HCT116 (cell line): ENCODE data around the gene IGSF9B. TPM values are rescaled to one million over a fixed set of nuclear protein-coding genes. Genes with fewer than 3 reads are reported as not detected.

Experiments
- ATAC-seq: fragments of 200-7000 bp; cut with Tn5 transposase; 2 replicates; pipeline ENCODE4 v1.9.1; 2020; ENCODE audit warnings: mild to moderate bottlenecking, moderate library complexity
- BruUV-seq: library from RNA; stranded (reverse); fragments of 400-500 nt; replicated peaks from 2 replicates; lab custom pipeline; 2021; lab: Mats Ljungman, UMichigan
- CTCF ChIA-PET: fragments of 300-600 bp; sonication (Branson Sonifier 250); formaldehyde crosslinking; loops from one replicate; lab custom pipeline; 2021; ENCODE audit warnings: antibody characterized with exemption; lab: Charles Lee
- POLR2A ChIA-PET: fragments of 300-600, 350-600 bp; sonication (Branson Sonifier 250); formaldehyde crosslinking; loops from one replicate; lab custom pipeline; 2021; ENCODE audit warnings: antibody characterized with exemption; lab: Charles Lee
- RAD21 ChIA-PET, 2 experiments: fragments of 300-600 bp; sonication (Branson Sonifier 250); formaldehyde crosslinking; loops; one replicate each; lab custom pipeline; 2023; ENCODE audit warnings: low total read pairs in 2 of 2; ENCODE audit not compliant: uncharacterized antibody in 2 of 2, unreplicated experiment in 2 of 2, low non-redundant PET in 1 of 2; lab: Charles Lee
- DNase-seq: peaks from one replicate; pipeline ENCODE4 v3.0.0-alpha.2; 2010; ENCODE audit warnings: low read depth, low spot score
- H2AFZ ChIP-seq: fragments of 200-600 bp; shearing (Covaris generic), sonication (generic); 2 replicates; pipeline ENCODE4 v1.6.1; 2017; ENCODE audit warnings: low read depth, mixed run types, mixed read lengths, antibody characterized with exemption, low read length; ENCODE audit not compliant: poor library complexity, severe bottlenecking
- H3K27ac ChIP-seq: 2 replicates; pipeline ENCODE4 v1.5.1; 2012; ENCODE audit warnings: low read depth, low read length
- H3K27me3 ChIP-seq: fragments of 200-600 bp; sonication (generic); 2 replicates; pipeline ENCODE4 v1.6.1; 2016; ENCODE audit warnings: mixed run types, low read length, mixed read lengths; ENCODE audit not compliant: insufficient read depth
- H3K36me3 ChIP-seq, 2 experiments: fragments of 200-500 bp in 1 of 2; fragments of 200-600 bp in 1 of 2; sonication (Bioruptor generic) in 1 of 2; sonication (generic) in 1 of 2; 2 replicates each; pipeline versions ENCODE4 v1.5.1 to v1.6.1; 2014 to 2016; ENCODE audit warnings: low read length in 2 of 2, inconsistent platforms in 1 of 2, mixed read lengths in 1 of 2, mixed run types in 1 of 2; ENCODE audit not compliant: insufficient read depth in 2 of 2, control insufficient read depth in 1 of 2
- H3K4me1 ChIP-seq, 2 experiments: fragments of 200-600 bp in 1 of 2; sonication (generic) in 1 of 2; 2 replicates each; pipeline versions ENCODE4 v1.5.1 to v1.6.1; 2012 to 2017; ENCODE audit warnings: low read length in 2 of 2, inconsistent platforms in 1 of 2, mild to moderate bottlenecking in 1 of 2, mixed read lengths in 1 of 2, mixed run types in 1 of 2, moderate library complexity in 1 of 2; ENCODE audit not compliant: insufficient read depth in 2 of 2, control insufficient read depth in 1 of 2
- H3K4me2 ChIP-seq: fragments of 200-600 bp; sonication (generic); 2 replicates; pipeline ENCODE4 v1.6.1; 2017; ENCODE audit warnings: mixed run types, low read length, mixed read lengths
- H3K4me3 ChIP-seq, 2 experiments: fragments of 200-600 bp in 1 of 2; sonication (generic) in 1 of 2; replicated peaks in 1 of 2; 2 replicates each; pipeline ENCODE4 v1.5.1; 2011 to 2016; ENCODE audit warnings: low read length in 2 of 2, control low read depth in 1 of 2, low read depth in 1 of 2, mild to moderate bottlenecking in 1 of 2, mixed read lengths in 1 of 2, mixed run types in 1 of 2
- H3K79me2 ChIP-seq: fragments of 200-600 bp; sonication (generic); 2 replicates; pipeline ENCODE4 v1.6.1; 2017; ENCODE audit warnings: mild to moderate bottlenecking, mixed run types, low read length, moderate library complexity, mixed read lengths; ENCODE audit not compliant: insufficient read depth
- H3K9ac ChIP-seq: fragments of 200-600 bp; sonication (generic); 2 replicates; pipeline ENCODE4 v1.6.1; 2016; ENCODE audit warnings: low read length, mixed read lengths
- H3K9me2 ChIP-seq: fragments of 200-600 bp; sonication (generic), shearing (Covaris generic); 2 replicates; pipeline ENCODE4 v1.6.1; 2017; ENCODE audit warnings: mixed run types, mild to moderate bottlenecking, moderate library complexity; ENCODE audit not compliant: insufficient read depth
- H3K9me3 ChIP-seq, 2 experiments: fragments of 200-500 bp in 1 of 2; fragments of 200-600 bp in 1 of 2; sonication (Bioruptor generic) in 1 of 2; sonication (generic) in 1 of 2; 2 replicates each; pipeline ENCODE4 v1.6.1; 2014 to 2017; ENCODE audit warnings: low read length in 2 of 2, mixed read lengths in 2 of 2, inconsistent platforms in 1 of 2, low read depth in 1 of 2, mild to moderate bottlenecking in 1 of 2, mixed run types in 1 of 2, moderate library complexity in 1 of 2; ENCODE audit not compliant: control insufficient read depth in 1 of 2, insufficient read depth in 1 of 2
- H4K20me1 ChIP-seq: fragments of 200-600 bp; sonication (generic), shearing (Covaris generic); 2 replicates; pipeline ENCODE4 v1.6.1; 2017; ENCODE audit warnings: mixed run types, mild to moderate bottlenecking, moderate library complexity; ENCODE audit not compliant: insufficient read depth
- CBX3 ChIP-seq: IDR thresholded peaks from 2 replicates; pipeline ENCODE4 v1.6.1; 2012; ENCODE audit warnings: low read depth
- CEBPB ChIP-seq: IDR thresholded peaks from 2 replicates; pipeline ENCODE4 v1.6.1; 2012; ENCODE audit warnings: low read depth
- EGR1 ChIP-seq: IDR thresholded peaks from 2 replicates; pipeline ENCODE4 v1.6.1; 2012; ENCODE audit warnings: low read depth
- EZH2 ChIP-seq: fragments of 200-600 bp; sonication (generic); IDR thresholded peaks from 2 replicates; pipeline ENCODE4 v1.6.1; 2017; ENCODE audit warnings: antibody characterized with exemption, mixed run types
- EZH2phosphoT487 ChIP-seq: fragments of 200-600 bp; IDR thresholded peaks from 2 replicates; pipeline ENCODE4 v1.6.1; 2018; ENCODE audit warnings: antibody characterized with exemption, borderline replicate concordance
- FOSL1 ChIP-seq: IDR thresholded peaks from 2 replicates; pipeline ENCODE4 v1.6.1; 2012; ENCODE audit warnings: low read depth
- POLR2AphosphoS5 ChIP-seq: IDR thresholded peaks from 2 replicates; pipeline ENCODE4 v1.6.1; 2011; ENCODE audit warnings: mild to moderate bottlenecking, low read depth, low read length, moderate library complexity
- RAD21 ChIP-seq: IDR thresholded peaks from 2 replicates; pipeline ENCODE4 v1.6.1; 2012; ENCODE audit warnings: low read depth, mild to moderate bottlenecking
- SIN3A ChIP-seq: IDR thresholded peaks from 2 replicates; pipeline ENCODE4 v1.6.1; 2012; ENCODE audit warnings: low read depth
- SP1 ChIP-seq: IDR thresholded peaks from 2 replicates; pipeline ENCODE4 v1.6.1; 2012; ENCODE audit warnings: low read depth
- SRF ChIP-seq: IDR thresholded peaks from 2 replicates; pipeline ENCODE4 v1.6.1; 2012; ENCODE audit warnings: low read depth
- YY1 ChIP-seq: IDR thresholded peaks from 2 replicates; pipeline ENCODE4 v1.6.1; 2011; ENCODE audit warnings: low read length, low read depth, moderate library complexity, mild to moderate bottlenecking; ENCODE audit not compliant: insufficient replicate concordance; ENCODE audit errors: extremely low read depth
- ZFX ChIP-seq: fragments of 450-650 bp; IDR thresholded peaks from 2 replicates; pipeline ENCODE4 v1.6.1; 2017
- ZNF274 ChIP-seq: fragments of 200-500 bp; sonication (Bioruptor generic); IDR thresholded peaks from 2 replicates; pipeline ENCODE4 v1.6.1; 2014; ENCODE audit warnings: mild to moderate bottlenecking, low read depth, low read length, inconsistent platforms
- intact Hi-C: fragments of 100-400 bp; cut with micrococcal nuclease; formaldehyde crosslinking; loops from 2 replicates; pipeline ENCODE4 v1.10.0; 2022
- total RNA-seq: library from RNA; stranded (reverse); gene quantifications from one replicate; pipeline ENCODE4 v1.2.1, GENCODE V29; 2021; ENCODE audit not compliant: unreplicated experiment
- TF ChIP-seq, protein P1 (sequence below): IDR thresholded peaks from 2 replicates; pipeline ENCODE4 v1.6.1; 2011; ENCODE audit warnings: mild to moderate bottlenecking, low read length, moderate library complexity; ENCODE audit not compliant: insufficient replicate concordance; ENCODE audit errors: extremely low read depth
- TF ChIP-seq, protein P2 (sequence below): IDR thresholded peaks from 2 replicates; pipeline ENCODE4 v1.6.1; 2012
- TF ChIP-seq, protein P3 (sequence below): IDR thresholded peaks from 2 replicates; pipeline ENCODE4 v1.6.1; 2012; ENCODE audit warnings: low read depth
- TF ChIP-seq, protein P4 (sequence below), 3 experiments: fragments of 200-600 bp in 1 of 3; sonication (generic) in 1 of 3; IDR thresholded peaks in 2 of 3; conservative IDR thresholded peaks in 1 of 3; 2 replicates each; pipeline ENCODE4 v1.5.1; 2012 to 2017; ENCODE audit warnings: low read depth in 2 of 3, low read length in 2 of 3, antibody characterized with exemption in 1 of 3, borderline replicate concordance in 1 of 3, control low read depth in 1 of 3, mild to moderate bottlenecking in 1 of 3, mixed read lengths in 1 of 3, mixed run types in 1 of 3, moderate library complexity in 1 of 3; ENCODE audit not compliant: insufficient read depth in 1 of 3

IGSF9B gene
- total RNA-seq, 1 experiment from 2014 or later: 12.4 TPM

DNA sequence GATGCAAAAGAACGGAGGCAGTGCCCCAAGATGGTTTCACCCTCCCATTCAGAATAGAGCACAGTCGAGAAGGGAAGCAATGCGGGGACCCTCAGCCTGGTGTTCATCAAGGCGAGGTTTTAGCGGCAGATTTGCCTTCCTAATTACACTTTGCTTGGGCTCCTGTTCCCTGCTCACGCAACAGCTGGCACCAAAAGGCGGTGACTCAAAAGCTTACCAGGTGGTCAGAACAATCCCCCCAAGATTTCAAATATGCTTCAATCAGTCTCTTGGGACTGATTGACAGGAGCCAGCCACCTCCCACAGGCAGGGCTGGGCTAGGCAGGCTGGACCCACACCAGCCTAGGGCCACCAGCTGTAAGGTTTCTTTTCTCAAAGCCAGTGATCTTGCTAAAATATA, 14.2 kb downstream of the IGSF9B start:
- no peak overlapping the region for H2AFZ ChIP-seq
- TF ChIP-seq, protein P1, sequence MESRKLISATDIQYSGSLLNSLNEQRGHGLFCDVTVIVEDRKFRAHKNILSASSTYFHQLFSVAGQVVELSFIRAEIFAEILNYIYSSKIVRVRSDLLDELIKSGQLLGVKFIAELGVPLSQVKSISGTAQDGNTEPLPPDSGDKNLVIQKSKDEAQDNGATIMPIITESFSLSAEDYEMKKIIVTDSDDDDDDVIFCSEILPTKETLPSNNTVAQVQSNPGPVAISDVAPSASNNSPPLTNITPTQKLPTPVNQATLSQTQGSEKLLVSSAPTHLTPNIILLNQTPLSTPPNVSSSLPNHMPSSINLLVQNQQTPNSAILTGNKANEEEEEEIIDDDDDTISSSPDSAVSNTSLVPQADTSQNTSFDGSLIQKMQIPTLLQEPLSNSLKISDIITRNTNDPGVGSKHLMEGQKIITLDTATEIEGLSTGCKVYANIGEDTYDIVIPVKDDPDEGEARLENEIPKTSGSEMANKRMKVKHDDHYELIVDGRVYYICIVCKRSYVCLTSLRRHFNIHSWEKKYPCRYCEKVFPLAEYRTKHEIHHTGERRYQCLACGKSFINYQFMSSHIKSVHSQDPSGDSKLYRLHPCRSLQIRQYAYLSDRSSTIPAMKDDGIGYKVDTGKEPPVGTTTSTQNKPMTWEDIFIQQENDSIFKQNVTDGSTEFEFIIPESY: no peak
- TF ChIP-seq, protein P2, sequence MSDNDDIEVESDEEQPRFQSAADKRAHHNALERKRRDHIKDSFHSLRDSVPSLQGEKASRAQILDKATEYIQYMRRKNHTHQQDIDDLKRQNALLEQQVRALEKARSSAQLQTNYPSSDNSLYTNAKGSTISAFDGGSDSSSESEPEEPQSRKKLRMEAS: no peak
- TF ChIP-seq ZFX: no peak
- TF ChIP-seq SRF: no peak
- TF ChIP-seq, protein P3, sequence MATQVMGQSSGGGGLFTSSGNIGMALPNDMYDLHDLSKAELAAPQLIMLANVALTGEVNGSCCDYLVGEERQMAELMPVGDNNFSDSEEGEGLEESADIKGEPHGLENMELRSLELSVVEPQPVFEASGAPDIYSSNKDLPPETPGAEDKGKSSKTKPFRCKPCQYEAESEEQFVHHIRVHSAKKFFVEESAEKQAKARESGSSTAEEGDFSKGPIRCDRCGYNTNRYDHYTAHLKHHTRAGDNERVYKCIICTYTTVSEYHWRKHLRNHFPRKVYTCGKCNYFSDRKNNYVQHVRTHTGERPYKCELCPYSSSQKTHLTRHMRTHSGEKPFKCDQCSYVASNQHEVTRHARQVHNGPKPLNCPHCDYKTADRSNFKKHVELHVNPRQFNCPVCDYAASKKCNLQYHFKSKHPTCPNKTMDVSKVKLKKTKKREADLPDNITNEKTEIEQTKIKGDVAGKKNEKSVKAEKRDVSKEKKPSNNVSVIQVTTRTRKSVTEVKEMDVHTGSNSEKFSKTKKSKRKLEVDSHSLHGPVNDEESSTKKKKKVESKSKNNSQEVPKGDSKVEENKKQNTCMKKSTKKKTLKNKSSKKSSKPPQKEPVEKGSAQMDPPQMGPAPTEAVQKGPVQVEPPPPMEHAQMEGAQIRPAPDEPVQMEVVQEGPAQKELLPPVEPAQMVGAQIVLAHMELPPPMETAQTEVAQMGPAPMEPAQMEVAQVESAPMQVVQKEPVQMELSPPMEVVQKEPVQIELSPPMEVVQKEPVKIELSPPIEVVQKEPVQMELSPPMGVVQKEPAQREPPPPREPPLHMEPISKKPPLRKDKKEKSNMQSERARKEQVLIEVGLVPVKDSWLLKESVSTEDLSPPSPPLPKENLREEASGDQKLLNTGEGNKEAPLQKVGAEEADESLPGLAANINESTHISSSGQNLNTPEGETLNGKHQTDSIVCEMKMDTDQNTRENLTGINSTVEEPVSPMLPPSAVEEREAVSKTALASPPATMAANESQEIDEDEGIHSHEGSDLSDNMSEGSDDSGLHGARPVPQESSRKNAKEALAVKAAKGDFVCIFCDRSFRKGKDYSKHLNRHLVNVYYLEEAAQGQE: no peak
- TF ChIP-seq ZNF274: no peak
- no peak for TF ChIP-seq EGR1
- TF ChIP-seq FOSL1: no peak
- no peak for TF ChIP-seq CBX3
- no peak for TF ChIP-seq SP1
- no peak for TF ChIP-seq EZH2
- no peak for TF ChIP-seq POLR2AphosphoS5
- TF ChIP-seq, protein P4, sequence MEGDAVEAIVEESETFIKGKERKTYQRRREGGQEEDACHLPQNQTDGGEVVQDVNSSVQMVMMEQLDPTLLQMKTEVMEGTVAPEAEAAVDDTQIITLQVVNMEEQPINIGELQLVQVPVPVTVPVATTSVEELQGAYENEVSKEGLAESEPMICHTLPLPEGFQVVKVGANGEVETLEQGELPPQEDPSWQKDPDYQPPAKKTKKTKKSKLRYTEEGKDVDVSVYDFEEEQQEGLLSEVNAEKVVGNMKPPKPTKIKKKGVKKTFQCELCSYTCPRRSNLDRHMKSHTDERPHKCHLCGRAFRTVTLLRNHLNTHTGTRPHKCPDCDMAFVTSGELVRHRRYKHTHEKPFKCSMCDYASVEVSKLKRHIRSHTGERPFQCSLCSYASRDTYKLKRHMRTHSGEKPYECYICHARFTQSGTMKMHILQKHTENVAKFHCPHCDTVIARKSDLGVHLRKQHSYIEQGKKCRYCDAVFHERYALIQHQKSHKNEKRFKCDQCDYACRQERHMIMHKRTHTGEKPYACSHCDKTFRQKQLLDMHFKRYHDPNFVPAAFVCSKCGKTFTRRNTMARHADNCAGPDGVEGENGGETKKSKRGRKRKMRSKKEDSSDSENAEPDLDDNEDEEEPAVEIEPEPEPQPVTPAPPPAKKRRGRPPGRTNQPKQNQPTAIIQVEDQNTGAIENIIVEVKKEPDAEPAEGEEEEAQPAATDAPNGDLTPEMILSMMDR (IDR thresholded peaks at IDR 0.05 in 2 of 3, conservative IDR thresholded peaks at IDR 0.05 in 1 of 3; ENCODE audit: borderline replicate concordance in 1 of 3, insufficient read depth in 1 of 3, low read depth in 2 of 3, low read length in 2 of 3): no peak
- TF ChIP-seq YY1: no peak
- no peak for TF ChIP-seq SIN3A
- TF ChIP-seq CEBPB: no peak
- no peak for TF ChIP-seq RAD21
- no peak for TF ChIP-seq EZH2phosphoT487
- TF ChIP-seq, all 23 proteins: peak for 0
- no peak for DNase-seq
- no TSS peak for BruUV-seq
- H3K27ac ChIP-seq: no peak overlapping the region
- H3K36me3 ChIP-seq: no peaks in the 10 kb centered on the region
- no peaks in the 10 kb centered on the region for H3K79me2 ChIP-seq
- no peak for ATAC-seq
- no peaks in the 10 kb centered on the region for H3K9me2 ChIP-seq
- CTCF ChIA-PET: no interaction called here
- RAD21 ChIA-PET: no interaction called here
- H3K9ac ChIP-seq: no peak overlapping the region
- intact Hi-C loops: no loop called here
- no peak overlapping the region for H3K4me3 ChIP-seq
- POLR2A ChIA-PET: no interaction called here
- no peak overlapping the region for H3K4me2 ChIP-seq
- H3K27me3 ChIP-seq: no peaks in the 10 kb centered on the region
- H4K20me1 ChIP-seq: no peaks in the 10 kb centered on the region
- H3K9me3 ChIP-seq: no peaks in the 10 kb centered on the region
- H3K4me1 ChIP-seq: peaks cover 9 to 24% of the 10 kb centered on the region in 2 experiments; a peak in 3 of 4 replicates
